Lower leg skin (tissue), 3 donors: ENCODE data around the gene ZNF654.

Source experiments
- POLR2A ChIP-seq, 2 donors: fragments of 450-650 bp; IDR thresholded peaks; one replicate each; pipeline ENCODE4 v1.6.1; 2016 to 2017; ENCODE audit warnings: antibody characterized with exemption in 2 of 2, mild to moderate bottlenecking in 1 of 2, moderate library complexity in 1 of 2
- TF ChIP-seq, protein P1 (sequence below), 3 donors: fragments of 450-650 bp; IDR thresholded peaks; one replicate each; pipeline ENCODE4 v1.5.1; 2016; ENCODE audit warnings: antibody characterized with exemption in 3 of 3, mild to moderate bottlenecking in 3 of 3, moderate library complexity in 2 of 3

DNA sequence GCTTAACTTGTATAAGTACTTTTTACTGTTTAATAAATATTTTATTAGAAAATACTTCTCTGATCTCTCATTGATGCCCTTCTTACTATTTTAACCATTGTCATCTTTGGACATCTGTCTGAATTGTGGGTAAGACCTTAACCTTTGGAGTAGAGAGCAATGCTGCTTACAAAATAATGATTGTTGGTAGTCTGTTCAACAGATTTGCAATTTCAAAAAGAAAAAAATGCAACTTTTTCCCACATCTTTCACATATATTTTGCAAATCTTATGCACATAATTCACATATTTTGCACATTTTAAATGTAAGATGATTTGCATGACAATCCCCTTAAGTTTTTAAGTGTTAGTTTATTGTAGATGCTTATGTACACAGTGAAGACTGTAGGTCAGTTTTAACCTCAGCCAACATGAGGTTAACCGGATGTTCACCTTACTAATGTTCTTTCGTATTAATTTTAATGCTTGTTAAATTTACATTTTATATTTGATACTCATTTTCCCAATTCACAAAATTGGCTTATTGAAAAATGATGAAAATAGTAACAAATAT lies 107.4 kb downstream of the ZNF654 start:
- TF ChIP-seq, protein P1, sequence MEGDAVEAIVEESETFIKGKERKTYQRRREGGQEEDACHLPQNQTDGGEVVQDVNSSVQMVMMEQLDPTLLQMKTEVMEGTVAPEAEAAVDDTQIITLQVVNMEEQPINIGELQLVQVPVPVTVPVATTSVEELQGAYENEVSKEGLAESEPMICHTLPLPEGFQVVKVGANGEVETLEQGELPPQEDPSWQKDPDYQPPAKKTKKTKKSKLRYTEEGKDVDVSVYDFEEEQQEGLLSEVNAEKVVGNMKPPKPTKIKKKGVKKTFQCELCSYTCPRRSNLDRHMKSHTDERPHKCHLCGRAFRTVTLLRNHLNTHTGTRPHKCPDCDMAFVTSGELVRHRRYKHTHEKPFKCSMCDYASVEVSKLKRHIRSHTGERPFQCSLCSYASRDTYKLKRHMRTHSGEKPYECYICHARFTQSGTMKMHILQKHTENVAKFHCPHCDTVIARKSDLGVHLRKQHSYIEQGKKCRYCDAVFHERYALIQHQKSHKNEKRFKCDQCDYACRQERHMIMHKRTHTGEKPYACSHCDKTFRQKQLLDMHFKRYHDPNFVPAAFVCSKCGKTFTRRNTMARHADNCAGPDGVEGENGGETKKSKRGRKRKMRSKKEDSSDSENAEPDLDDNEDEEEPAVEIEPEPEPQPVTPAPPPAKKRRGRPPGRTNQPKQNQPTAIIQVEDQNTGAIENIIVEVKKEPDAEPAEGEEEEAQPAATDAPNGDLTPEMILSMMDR (IDR thresholded peaks at IDR 0.05): no peak
- TF ChIP-seq POLR2A (IDR thresholded peaks at IDR 0.05): no peak
